Measurements from ENCODE around the gene MGAT4A. TPM values are rescaled to one million over a fixed set of nuclear protein-coding genes. Genes with fewer than 3 reads are reported as not detected.

Gene MGAT4A
- total and polyA plus RNA-seq, 9 of the 15 experiments (the other 6 are each of a cell fraction or from before 2014, with no cell fraction given) = 0.03 to 0.53 (median 0.18) TPM; not detected in 2

- TF ChIP-seq, protein P1, sequence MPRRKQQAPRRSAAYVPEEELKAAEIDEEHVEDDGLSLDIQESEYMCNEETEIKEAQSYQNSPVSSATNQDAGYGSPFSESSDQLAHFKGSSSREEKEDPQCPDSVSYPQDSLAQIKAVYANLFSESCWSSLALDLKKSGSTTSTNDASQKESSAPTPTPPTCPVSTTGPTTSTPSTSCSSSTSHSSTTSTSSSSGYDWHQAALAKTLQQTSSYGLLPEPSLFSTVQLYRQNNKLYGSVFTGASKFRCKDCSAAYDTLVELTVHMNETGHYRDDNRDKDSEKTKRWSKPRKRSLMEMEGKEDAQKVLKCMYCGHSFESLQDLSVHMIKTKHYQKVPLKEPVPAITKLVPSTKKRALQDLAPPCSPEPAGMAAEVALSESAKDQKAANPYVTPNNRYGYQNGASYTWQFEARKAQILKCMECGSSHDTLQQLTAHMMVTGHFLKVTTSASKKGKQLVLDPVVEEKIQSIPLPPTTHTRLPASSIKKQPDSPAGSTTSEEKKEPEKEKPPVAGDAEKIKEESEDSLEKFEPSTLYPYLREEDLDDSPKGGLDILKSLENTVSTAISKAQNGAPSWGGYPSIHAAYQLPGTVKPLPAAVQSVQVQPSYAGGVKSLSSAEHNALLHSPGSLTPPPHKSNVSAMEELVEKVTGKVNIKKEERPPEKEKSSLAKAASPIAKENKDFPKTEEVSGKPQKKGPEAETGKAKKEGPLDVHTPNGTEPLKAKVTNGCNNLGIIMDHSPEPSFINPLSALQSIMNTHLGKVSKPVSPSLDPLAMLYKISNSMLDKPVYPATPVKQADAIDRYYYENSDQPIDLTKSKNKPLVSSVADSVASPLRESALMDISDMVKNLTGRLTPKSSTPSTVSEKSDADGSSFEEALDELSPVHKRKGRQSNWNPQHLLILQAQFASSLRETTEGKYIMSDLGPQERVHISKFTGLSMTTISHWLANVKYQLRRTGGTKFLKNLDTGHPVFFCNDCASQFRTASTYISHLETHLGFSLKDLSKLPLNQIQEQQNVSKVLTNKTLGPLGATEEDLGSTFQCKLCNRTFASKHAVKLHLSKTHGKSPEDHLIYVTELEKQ (CRISPR knock-in tag; IDR thresholded peaks at IDR 0.05) = no peak
- TF ChIP-seq SFPQ (IDR thresholded peaks at IDR 0.05; ENCODE audit: low read depth, low read length) = no peak
These were observed 18.1 kb upstream of the MGAT4A start (continued) for GRCh38 chr2:98749066-98749450.

DNA sequence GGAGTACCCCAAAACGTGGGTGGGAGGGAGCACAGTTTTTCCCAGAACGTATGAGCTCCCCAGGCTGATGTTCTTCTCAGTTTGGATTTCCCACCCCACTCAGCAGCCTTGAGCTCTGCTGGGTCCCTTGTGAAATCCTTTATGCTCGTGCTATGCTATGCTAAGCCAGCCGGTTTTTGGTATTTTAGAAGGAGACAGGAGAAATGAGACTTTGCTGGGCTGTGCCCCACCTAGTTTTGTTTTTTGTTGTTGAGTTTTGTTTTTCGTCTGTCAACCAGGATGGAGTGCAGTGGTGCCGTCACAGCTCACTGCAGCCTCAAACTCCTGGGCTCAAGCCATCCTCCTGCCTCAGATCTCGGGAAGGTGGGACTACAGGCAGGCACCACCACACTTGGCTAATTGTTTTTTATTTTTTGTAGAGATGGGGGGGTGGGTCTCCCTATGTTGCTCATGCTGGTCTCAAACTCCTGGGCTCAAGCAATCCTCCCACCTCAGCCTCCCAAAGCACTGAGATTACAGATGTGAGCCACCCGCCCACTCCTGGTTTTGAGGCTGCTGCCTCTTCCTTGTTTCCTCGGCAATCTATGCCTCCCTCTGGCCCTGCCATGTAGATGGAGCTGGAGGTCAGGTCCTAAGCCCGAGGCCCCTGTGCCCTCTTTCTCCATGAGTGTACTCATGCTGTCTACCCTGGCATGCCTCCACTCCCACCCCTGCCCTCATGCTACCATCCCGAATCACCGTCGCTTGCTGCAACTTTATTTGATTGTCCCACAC lies 17.5 kb upstream of the MGAT4A start:
- Histone ChIP-seq H3K36me3 (ENCODE audit: control insufficient read depth, insufficient read depth, low read length) (no peaks in the 10 kb centered on the region), H3K79me2 (ENCODE audit: control insufficient read depth, insufficient read depth, low read length) (no peaks in the 10 kb centered on the region), H3K4me2 (ENCODE audit: insufficient read depth, low read length) (no peak overlapping the region), H3K4me1 (replicated peaks in 1 of 2; ENCODE audit: control insufficient read depth in 2 of 2, insufficient read depth in 2 of 2, low read length in 2 of 2) (no peaks in the 10 kb centered on the region; a peak in 1 of 5 replicates), H3K9ac (ENCODE audit: insufficient read depth in 1 of 2, low read depth in 2 of 2, low read length in 2 of 2) (no peak overlapping the region), H3K9me1 (ENCODE audit: control insufficient read depth, insufficient read depth, low read length) (no peaks in the 10 kb centered on the region), H3K9me3 (replicated peaks; ENCODE audit: control insufficient read depth, insufficient read depth, low read depth, low read length) (no peaks in the 10 kb centered on the region), H3K27me3 (ENCODE audit: control insufficient read depth in 2 of 2, insufficient read depth in 2 of 2, low read length in 2 of 2) (peaks cover 0 to 11% of the 10 kb centered on the region in 2 experiments; a peak in 2 of 5 replicates), H4K20me1 (replicated peaks; ENCODE audit: control insufficient read depth, insufficient read depth, low read length) (no peaks in the 10 kb centered on the region), H2AFZ (ENCODE audit: low read depth, low read length) (no peak overlapping the region), H3K4me3 (no peak overlapping the region), H3K27ac (ENCODE audit: extremely low read depth, low read depth, low read length) (no peak overlapping the region)
- in situ Hi-C loops (cut with MboI) (no loop called here), intact Hi-C loops (cut with micrococcal nuclease) (no loop called here)
- WGBS (ENCODE audit: insufficient coverage, low coverage, missing lambda C conversion rate) = 0% methylated on average over 12 of the region's 13 CpGs
- POLR2A ChIA-PET = no interaction called here
- BruUV-seq (replicated peaks) = no TSS peak
- CTCF ChIA-PET (ENCODE audit: low intra/inter-chr PET ratio) = no interaction called here
- ATAC-seq = no peak
- DNase-seq (ENCODE audit: extremely low read depth in 1 of 4, low spot score in 3 of 4) = no peak
- no peak for FAIRE-seq
- TF ChIP-seq ZNF431 (CRISPR knock-in tag; IDR thresholded peaks at IDR 0.05) = no peak

Data from K562 (cell line).